CD4-positive, alpha-beta T cell treated with Interleukin-21 for 1 hour (primary cell): ENCODE measurements around the gene DNAH6.

Experiments used
- DNase-seq: peaks from one replicate; pipeline ENCODE4 v3.0.0-alpha.2; 2020

DNAH6 gene

DNA sequence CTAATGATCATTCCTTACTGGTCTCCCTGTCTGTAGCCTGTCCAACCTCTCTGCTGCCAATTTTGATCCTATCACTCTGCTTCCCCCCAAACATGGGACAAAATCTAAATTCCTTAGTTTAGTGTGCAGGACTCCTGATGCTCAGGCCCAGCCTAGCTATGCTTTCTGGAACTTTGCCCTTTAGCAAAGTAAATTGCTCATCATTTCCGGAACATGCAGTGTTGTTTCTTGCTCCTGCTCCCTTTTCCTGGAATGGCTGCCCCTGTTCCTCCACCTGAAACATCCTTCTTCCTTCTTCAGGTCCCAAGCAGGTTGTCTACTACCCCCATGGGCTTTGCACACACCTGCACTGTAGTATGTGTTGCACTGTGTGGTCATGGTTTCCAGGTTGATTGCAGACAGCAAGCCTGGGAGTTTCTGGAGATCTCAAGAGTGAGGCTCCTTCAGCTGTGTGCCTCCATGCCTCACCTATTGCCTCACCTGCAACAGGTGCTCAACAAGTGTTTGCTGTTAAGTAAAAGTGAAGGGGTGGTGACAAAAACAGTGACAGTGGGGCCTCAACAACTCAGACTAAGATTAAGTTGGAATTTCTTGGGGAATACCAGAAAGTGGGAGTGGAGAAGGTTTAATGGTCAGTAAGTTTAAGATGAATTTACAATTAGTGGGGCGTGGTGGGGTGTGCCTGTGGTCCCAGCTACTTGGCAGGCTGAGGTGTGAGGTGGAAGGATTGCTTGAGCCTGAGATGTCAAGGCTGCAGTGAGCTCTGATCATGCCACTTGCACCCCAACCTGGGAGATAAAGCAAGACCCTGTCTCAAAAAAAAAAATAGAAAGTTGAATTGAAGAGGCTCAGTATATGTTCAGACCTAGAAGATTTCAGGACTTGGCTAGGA is 120.0 kb downstream of the DNAH6 start:
- no peak for DNase-seq

GRCh38 chr2:84639751-84640150 is 123.5 kb downstream of the DNAH6 start:
- DNase-seq: no peak

- DNase-seq: no peak
Measured at GRCh38 chr2:84640411-84640810, 124.1 kb downstream of the DNAH6 start.

- no peak for DNase-seq
Measured at GRCh38 chr2:84641021-84641420, 124.7 kb downstream of the DNAH6 start.

- no peak for DNase-seq
Measured at GRCh38 chr2:84643991-84644390, 127.7 kb downstream of the DNAH6 start.

- DNase-seq: no peak
Measured at GRCh38 chr2:84646514-84646913, 130.2 kb downstream of the DNAH6 start.

DNA sequence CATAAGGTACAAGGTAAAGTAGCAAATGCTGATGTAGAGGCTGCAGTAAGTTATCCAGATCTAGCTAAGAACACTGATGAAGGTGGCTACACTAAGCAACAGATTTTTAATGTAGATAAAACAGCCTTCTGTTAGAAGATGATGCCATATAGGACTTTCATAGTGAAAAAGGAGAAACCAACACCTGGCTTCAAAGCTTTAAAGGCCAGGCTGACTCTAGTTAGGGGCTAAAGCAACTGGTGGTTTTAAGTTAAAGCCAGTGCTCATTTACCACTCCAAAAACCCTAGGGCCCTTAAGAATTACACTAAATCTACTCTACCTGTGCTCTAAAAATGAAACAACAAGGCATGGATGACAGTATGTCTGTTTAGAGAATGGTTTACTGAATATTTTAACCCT is 131.0 kb downstream of the DNAH6 start:
- no peak for DNase-seq

- no peak for DNase-seq
Measured at GRCh38 chr2:84649058-84649457, 132.8 kb downstream of the DNAH6 start.

DNA sequence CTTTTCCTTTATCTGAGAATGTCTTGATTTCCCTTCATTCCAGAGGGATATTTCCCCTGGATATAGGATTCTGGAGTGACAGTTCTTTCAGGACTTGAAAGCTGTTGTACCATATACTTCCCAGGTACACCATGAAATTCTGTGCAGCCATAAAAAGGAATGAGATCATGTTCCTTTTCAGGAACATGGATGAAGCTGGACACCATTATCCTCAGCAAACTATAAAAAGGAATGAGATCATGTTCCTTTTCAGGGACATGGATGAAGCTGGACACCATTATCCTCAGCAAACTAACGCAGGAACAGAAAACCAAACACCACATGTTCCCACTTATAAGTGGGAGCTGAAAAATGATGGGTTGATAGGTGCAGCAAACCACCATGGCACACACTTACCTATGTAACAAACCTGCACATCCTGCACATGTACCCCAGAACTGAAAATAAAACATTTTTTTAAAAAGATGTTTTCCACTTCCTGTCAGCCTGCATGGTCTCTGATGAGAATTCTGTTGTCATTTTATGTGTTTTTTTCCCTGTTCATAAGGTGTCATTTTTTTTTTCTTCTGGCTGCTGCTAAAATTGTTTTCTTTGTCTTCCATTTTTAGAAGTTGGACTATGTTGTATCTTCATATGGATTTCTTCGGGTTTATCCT is 133.3 kb downstream of the DNAH6 start:
- DNase-seq: peak; percentile 27

- DNase-seq: peak; percentile 16
Measured at GRCh38 chr2:84652431-84652830, 136.1 kb downstream of the DNAH6 start.

GRCh38 chr2:84653302-84653701 is 137.0 kb downstream of the DNAH6 start:
- no peak for DNase-seq

GRCh38 chr2:84654414-84654813 is 138.1 kb downstream of the DNAH6 start:
- no peak for DNase-seq

DNA sequence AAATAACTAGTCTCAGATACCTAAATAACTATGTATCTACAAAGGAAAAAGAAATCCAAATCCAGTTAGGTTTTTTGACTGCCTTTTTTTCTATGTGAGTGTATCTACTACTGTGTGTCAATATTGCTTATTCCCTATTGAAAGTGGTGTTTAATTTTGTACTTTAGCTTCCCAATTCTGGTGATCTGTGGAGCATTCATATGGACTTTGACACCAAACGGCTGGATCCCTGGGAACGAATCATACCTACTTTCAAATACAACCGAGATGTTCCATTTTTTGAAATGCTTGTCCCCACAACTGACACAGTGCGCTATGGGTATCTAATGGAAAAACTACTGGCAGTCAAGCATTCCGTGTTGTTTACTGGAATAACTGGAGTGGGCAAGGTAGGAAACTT is 152.8 kb downstream of the DNAH6 start:
- DNase-seq: no peak

DNA sequence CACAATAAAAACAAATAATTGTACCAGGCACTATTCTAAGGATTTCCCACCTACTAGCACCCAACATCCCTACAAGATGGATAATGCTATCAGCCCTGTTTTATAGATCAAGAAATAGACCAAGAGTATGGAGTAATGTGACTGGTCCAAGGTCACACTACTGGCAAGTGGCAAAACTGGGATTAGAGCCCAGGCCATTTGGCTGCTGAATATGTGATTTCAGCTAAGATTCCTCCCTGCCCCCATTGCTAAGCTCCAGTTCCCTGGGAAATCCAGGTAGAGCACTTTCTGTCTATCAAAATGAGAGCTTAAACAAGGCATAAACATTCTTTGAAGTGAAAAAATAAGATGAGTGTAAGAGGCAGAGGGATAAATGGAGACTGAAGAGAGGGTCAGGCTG is 157.8 kb downstream of the DNAH6 start:
- no peak for DNase-seq

DNA sequence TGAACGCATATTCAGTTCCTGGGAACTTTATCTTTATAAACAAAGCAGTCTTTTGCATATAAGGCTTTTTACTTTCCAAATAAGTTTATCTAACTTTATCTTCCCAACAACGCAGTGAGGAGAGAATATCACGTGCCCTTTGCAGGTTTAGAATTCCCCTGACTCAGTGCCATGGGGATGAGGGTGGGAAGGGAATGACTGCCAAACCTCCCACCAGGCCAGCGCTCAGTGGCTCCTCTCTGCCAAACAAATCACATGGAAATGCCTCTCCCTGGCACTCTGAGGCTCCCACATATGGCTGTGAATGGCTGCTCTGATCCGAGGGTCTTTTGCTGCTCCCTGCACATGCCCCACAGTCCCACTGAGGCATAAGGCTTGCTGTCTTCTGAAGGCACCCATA is 158.3 kb downstream of the DNAH6 start:
- no peak for DNase-seq

DNA sequence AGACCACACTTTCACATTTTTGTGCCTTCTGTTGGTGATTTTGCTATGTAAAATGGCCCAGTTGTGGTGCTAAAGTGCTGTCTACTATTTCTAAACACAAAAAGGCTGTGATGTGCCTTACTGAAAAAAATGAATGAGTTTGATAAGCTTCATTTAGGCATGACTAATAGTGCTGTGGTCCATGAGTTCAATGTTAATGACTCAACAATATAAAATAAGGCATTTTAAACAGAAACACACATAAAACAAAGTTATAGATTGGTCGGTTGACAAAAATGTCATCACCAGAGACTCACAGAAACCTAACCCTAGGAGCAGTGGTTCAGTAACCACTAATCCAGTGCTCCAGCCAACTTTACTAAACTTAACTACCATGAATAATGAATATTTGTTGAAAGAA is 160.0 kb downstream of the DNAH6 start:
- DNase-seq: no peak

GRCh38 chr2:84678214-84678613 is 161.9 kb downstream of the DNAH6 start:
- DNase-seq: no peak

GRCh38 chr2:84686783-84687476 is 170.6 kb downstream of the DNAH6 start:
- peak; percentile 8 for DNase-seq

DNA sequence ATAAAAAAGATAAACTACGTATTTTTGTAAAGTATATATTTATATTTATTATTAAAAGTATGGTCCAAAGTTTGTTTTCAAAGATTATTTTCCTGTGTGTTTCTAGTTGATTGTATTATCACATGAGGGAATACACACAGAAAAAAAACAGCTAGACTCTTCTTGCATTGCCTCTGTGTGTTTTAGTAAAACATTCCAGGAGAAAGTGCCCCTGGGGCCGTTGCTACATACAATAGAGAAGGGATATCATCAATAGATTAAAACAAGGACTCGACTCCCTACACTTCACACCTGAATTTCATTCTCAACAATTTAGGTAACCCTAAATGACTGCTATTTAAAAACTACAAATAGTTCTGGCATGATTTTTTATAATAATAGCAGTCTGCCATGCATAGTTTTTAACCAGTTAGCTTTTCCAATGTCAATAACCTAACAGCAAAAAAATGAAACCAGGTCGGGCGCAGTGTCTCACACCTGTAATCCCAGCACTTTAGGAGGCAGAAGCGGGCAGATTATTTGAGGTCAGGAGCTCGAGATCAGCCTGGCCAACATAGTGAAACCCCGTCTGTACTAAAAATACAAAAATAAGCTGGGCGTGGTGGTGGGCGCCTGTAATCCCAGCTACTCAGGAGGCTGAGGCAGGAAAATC is 171.3 kb downstream of the DNAH6 start:
- DNase-seq: no peak

DNA sequence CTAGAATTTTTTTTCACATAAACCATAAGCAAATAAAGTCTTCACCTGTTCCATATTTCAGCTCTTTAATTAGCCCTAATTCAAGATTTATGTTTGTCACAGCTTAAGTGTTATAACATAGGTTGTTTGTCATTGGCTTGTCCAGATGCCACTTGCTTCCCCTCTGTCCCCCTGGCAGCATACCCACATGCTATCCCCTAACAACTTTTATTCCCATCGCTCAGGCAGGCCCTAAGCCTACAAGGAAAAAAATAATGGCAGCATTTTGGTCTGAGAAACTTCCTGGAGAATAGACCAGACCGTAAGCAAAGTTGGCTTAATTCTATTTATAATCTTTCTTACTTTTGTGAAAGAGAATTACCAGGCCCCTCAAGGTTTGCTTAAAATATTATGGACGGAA is 173.9 kb downstream of the DNAH6 start:
- DNase-seq: no peak

- peak; percentile 52 for DNase-seq
Measured at GRCh38 chr2:84694088-84694622, 177.9 kb downstream of the DNAH6 start.

- no peak for DNase-seq
Measured at GRCh38 chr2:84697895-84698294, 181.6 kb downstream of the DNAH6 start.

- DNase-seq: no peak
Measured at GRCh38 chr2:84700006-84700405, 183.7 kb downstream of the DNAH6 start.
